ENCODE measurements around the gene BCORL1. TPM values are rescaled to one million over a fixed set of nuclear protein-coding genes. Genes with fewer than 3 reads are reported as not detected.

Gene BCORL1
- total and polyA plus RNA-seq, 2 donors (not counting 1 experiment from before 2014, with no cell fraction given): 1.9 to 14.3 TPM

DNA sequence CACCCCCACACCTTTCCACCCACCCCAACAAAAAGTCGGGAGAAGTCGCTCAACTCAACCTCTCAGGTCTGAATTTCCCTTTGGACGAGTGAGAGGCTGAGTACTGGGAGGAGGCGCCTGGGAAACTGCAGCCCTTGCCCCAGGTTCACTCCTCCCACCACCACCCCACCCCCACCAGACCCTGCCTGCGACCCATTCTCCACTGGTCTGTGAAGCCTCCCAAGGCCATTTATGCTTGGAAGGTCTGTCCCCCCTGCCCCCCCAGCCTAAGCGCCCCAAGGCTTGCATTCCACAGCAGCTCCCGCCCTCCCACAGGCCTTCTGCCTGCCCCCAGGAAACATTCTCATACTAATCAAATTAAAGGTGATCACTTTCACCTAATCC is 100.7 kb downstream of the BCORL1 start:
- H3K9ac ChIP-seq (ENCODE audit: low read length): peak overlapping the region; percentile 58
- no peak for ATAC-seq (ENCODE audit: low read depth)
- no peak overlapping the region for H2AFZ ChIP-seq (ENCODE audit: insufficient read depth, low read depth, low read length, poor library complexity, severe bottlenecking)
- peak overlapping the region; percentile 87 for H3K4me2 ChIP-seq (replicated peaks; ENCODE audit: low read depth, low read length, poor library complexity, severe bottlenecking)
- ChIA-PET POLR2A (interaction anchor here (1.3 to 2.0 kb wide), 2 partner anchors 29 to 108 kb away, joined by 4 read pairs; no protein-coding TSS in a partner anchor), CTCF (interaction anchor here (0.9 to 6.6 kb wide), 5 partner anchors 11 to 109 kb away, joined by 3 to 164 read pairs (median 5); no protein-coding TSS in a partner anchor)
- Mint-ChIP-seq H3K4me1 (peaks cover 69% of the 10 kb centered on the region), H3K27ac (peak overlapping the region; percentile 88), H3K9me3 (ENCODE audit: insufficient read depth) (no peaks in the 10 kb centered on the region), H3K4me3 (peak overlapping the region; percentile 88), H3K27me3 (no peaks in the 10 kb centered on the region)
- H3K27ac ChIP-seq (ENCODE audit: low read length in 2 of 2): peak overlapping the region; percentile 64 to 74
- no peak for DNase-seq
- no peaks in the 10 kb centered on the region for H4K20me1 ChIP-seq (ENCODE audit: control insufficient read depth, insufficient read depth, low read length, poor library complexity, severe bottlenecking)
- no peaks in the 10 kb centered on the region for H3K27me3 ChIP-seq (replicated peaks in 1 of 4; ENCODE audit: control extremely low read depth in 1 of 4, control insufficient read depth in 3 of 4, insufficient read depth in 4 of 4, low read length in 3 of 4)
- no peaks in the 10 kb centered on the region for H3K9me3 ChIP-seq (ENCODE audit: control extremely low read depth in 1 of 3, control insufficient read depth in 2 of 3, insufficient read depth in 1 of 3, low read length in 2 of 3)
- peaks cover 0 to 7% of the 10 kb centered on the region in 2 experiments for H3K36me3 ChIP-seq (replicated peaks in 1 of 2; ENCODE audit: control extremely low read depth in 1 of 2, control insufficient read depth in 1 of 2, extremely low read depth in 1 of 2, insufficient read depth in 2 of 2, low read length in 1 of 2)
- TF ChIP-seq, protein P1, sequence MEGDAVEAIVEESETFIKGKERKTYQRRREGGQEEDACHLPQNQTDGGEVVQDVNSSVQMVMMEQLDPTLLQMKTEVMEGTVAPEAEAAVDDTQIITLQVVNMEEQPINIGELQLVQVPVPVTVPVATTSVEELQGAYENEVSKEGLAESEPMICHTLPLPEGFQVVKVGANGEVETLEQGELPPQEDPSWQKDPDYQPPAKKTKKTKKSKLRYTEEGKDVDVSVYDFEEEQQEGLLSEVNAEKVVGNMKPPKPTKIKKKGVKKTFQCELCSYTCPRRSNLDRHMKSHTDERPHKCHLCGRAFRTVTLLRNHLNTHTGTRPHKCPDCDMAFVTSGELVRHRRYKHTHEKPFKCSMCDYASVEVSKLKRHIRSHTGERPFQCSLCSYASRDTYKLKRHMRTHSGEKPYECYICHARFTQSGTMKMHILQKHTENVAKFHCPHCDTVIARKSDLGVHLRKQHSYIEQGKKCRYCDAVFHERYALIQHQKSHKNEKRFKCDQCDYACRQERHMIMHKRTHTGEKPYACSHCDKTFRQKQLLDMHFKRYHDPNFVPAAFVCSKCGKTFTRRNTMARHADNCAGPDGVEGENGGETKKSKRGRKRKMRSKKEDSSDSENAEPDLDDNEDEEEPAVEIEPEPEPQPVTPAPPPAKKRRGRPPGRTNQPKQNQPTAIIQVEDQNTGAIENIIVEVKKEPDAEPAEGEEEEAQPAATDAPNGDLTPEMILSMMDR (IDR thresholded peaks at IDR 0.05): no peak
- no peak for TF ChIP-seq EZH2 (IDR thresholded peaks at IDR 0.05; ENCODE audit: borderline replicate concordance, insufficient read depth, low read depth, low read length, poor library complexity, severe bottlenecking)
- H3K79me2 ChIP-seq (ENCODE audit: control insufficient read depth, insufficient read depth, low read length): peaks cover 54% of the 10 kb centered on the region
- WGBS (ENCODE audit: insufficient coverage): 38% methylated on average over 2 of the region's 7 CpGs
- peaks cover 63 to 72% of the 10 kb centered on the region in 2 donors for H3K4me1 ChIP-seq (ENCODE audit: control insufficient read depth in 2 of 2, insufficient read depth in 2 of 2, low read length in 2 of 2)
- peak overlapping the region in 1 of 5 experiments; percentile 54 for H3K4me3 ChIP-seq (ENCODE audit: control extremely low read depth in 1 of 5, extremely low read depth in 1 of 5, insufficient read depth in 1 of 5, low read depth in 2 of 5, low read length in 4 of 5)
- intact Hi-C loops (cut with micrococcal nuclease): loop anchor here (2.0 to 5.0 kb wide), 2 partner anchors 26 to 84 kb away; partner anchors contain the start of gene AIFM1

Measured in B cell (primary cell).